Measurements from ENCODE around the gene FRMD4B.
"Not testable (repeated sequence)": the region's sequence is repeated elsewhere in the genome, so short reads cannot be mapped to it uniquely, and the experiment has no call there.

FRMD4B gene

DNA sequence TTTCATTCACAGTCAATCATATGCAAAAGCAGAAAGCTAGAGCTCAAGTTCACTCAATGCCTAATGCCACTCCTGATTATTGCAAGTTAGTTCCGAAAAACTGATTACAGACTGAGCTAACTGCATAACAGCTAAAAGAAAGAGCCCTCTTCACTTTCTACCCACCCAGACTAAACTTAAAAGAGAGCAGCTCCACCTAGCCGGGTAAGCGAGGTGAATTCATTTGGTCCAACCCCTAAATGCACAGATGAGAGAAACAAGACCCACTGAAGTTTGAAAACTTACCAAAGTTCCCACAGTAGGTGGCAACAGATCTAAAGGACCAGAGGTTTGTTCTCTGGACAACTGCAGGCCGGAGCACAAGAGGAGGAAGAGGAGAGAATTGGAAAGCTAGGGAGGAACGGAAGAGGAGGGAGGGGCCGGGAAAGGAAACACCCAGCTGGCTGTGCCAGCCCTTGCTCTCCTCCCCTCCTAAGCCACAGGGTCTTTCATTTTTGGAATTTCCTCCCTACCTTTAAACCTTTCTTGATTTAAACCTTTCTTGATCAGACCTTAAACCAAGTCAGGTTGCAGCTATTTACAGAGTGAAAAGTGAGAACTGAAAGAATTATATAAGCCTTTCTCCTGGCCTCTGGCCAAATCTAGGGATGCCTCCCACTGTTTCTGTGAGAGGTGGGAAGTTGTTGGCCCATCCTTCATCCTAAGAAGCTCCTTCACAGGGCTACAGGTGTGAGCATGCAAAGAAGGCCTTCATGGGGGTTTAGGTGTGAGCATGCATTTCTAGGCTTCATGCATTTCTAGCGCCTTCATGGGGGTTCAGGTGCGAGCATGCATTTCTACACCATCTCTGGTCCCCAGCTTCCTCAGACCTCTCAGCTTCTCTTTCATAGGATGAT lies 148.8 kb downstream of the FRMD4B start:
- TF ChIP-seq, protein P1, sequence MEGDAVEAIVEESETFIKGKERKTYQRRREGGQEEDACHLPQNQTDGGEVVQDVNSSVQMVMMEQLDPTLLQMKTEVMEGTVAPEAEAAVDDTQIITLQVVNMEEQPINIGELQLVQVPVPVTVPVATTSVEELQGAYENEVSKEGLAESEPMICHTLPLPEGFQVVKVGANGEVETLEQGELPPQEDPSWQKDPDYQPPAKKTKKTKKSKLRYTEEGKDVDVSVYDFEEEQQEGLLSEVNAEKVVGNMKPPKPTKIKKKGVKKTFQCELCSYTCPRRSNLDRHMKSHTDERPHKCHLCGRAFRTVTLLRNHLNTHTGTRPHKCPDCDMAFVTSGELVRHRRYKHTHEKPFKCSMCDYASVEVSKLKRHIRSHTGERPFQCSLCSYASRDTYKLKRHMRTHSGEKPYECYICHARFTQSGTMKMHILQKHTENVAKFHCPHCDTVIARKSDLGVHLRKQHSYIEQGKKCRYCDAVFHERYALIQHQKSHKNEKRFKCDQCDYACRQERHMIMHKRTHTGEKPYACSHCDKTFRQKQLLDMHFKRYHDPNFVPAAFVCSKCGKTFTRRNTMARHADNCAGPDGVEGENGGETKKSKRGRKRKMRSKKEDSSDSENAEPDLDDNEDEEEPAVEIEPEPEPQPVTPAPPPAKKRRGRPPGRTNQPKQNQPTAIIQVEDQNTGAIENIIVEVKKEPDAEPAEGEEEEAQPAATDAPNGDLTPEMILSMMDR (IDR thresholded peaks at IDR 0.05; ENCODE audit: insufficient read depth, missing control alignments): no peak
- DNase-seq (ENCODE audit: insufficient read length, low spot score) (no peak), FAIRE-seq (no peak)

DNA sequence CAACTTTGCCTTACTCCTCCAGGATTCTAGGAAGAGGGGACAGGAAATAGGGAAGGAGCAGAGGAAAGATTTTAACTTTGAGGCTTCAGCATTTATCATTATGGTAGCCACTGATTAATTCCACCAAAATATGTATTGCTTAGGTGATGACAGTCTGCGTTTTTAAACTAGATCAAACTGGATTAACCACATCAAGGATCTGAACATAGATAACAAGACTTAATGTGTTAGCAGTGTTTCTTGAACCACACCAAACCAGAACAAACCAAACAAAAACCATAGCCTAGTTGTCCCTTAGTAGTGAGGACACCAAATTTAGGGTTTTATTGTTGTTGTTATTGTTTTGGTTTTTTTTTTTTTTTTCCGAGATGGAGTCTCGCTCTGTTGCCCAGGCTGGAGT lies 150.0 kb downstream of the FRMD4B start:
- TF ChIP-seq, protein P1 (IDR thresholded peaks at IDR 0.05; ENCODE audit: insufficient read depth, missing control alignments): no peak
- DNase-seq (ENCODE audit: insufficient read length, low spot score): no peak
- FAIRE-seq: no peak

DNA sequence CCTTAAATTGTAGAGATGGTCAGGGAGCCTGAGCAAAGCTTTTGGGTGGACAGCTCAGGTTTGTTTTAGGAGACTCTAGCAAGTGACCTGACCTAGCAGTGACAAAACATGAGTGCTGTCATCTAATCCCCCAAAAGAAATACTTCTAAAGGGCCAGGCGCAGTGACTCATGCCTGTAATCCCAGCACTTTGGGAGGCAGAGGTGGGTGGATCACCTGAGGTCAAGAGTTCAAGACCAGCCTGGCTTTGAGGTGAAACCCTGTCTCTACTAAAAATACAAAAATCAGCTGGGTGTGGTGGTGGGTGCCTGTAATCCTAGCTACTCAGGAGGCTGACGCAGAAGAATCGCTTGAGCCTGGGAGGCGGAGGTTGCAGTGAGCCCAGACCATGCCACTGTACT lies 150.7 kb downstream of the FRMD4B start:
- not testable (repeated sequence) for DNase-seq (ENCODE audit: insufficient read length, low spot score); FAIRE-seq

DNA sequence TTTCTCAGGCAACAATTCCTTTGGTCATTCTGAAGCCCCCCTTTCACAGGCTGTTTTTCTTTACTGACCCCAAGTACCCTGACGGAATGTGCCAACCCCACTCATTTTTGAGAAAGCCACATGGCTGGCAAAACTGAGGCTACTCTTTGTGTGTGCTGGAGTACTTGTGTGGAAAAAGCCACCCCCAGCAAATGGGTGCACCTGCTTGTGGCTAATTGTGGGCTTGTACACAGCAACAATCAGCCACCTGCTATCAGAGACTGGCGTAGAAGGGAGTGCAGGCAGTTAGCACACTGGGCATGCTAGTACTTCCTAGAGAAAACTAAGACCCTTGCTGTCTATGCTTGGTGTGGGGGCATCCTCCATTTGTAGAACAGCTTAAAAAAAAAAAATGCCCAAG lies 153.4 kb downstream of the FRMD4B start:
- DNase-seq (ENCODE audit: insufficient read length, low spot score): no peak
- FAIRE-seq: no peak
- TF ChIP-seq, protein P1 (IDR thresholded peaks at IDR 0.05; ENCODE audit: insufficient read depth, missing control alignments): no peak

DNA sequence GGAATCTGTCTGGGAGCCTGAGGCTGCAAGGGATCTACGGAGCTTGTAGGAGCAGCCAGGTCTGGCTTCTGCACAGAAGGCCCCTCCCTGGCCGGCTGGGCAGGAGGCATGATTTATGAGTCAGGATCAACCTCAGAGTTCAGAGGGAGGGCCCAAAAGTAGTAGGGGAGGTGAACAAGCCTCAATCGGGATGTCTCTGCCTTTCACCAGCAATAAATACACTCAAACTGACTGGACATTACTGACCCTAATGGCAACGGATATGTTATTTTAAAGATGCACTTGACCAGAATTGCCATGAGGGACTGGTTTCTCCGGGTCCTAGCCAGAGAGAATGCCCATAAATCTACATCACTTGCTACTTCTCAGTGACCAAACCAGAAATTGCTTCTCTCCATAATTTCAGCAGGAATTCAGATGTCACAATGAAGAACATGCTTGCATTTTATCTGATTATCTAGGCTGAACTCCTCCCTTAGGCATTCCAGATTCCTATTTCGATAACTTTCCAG lies 153.9 kb downstream of the FRMD4B start:
- FAIRE-seq (no peak), DNase-seq (ENCODE audit: insufficient read length, low spot score) (no peak)
- TF ChIP-seq, protein P1 (IDR thresholded peaks at IDR 0.05; ENCODE audit: insufficient read depth, missing control alignments): no peak

DNA sequence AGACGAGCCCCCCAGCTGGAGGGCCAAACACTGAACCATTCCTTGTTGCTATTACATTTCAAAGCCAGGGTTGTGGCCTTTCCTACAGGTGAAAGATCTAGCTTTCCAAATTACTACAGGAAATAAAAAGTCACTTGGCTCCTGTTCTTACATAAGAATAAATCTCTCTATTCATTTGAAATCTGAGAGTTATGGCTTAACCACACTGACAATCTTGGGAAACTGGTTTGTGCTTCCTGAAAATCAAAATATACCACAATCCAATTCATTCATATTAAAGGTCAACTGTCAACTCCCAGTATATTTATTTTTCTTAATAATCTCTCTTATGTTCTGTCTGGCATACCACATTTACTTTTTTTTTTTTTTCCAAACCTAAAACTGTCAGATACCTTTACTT lies 159.8 kb downstream of the FRMD4B start:
- FAIRE-seq: no peak
- TF ChIP-seq, protein P1 (IDR thresholded peaks at IDR 0.05; ENCODE audit: insufficient read depth, missing control alignments): no peak
- no peak for DNase-seq (ENCODE audit: insufficient read length, low spot score)

DNA sequence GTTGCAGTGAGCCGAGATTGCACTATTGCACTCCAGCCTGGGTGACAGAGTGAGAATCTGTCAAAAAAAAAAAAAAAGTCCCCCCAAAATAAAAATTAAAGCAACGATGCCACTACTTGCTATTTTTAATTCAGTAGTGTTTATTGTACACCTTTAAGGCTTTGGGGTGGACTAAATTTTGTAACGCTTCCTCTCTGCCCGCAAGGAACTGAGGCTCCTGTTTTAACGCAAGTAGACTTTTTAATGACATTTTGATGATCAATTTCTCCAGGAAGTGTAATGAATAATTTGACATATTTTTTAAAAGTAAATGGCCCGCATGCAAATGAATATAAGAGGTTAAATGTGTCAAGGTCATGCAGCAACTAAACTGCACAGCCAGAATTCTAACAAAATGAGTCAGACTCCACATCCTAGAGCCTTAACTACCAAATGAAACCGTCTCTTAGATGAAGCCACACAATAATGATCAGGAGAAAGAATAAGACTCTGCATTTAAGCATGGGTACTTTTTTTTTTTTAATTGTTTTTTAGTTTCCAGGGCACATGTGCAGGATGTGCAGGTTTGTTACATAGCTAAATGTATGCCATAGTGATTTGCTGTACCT lies 166.7 kb downstream of the FRMD4B start:
- FAIRE-seq: no peak
- DNase-seq (ENCODE audit: insufficient read length, low spot score): no peak
- TF ChIP-seq, protein P1 (IDR thresholded peaks at IDR 0.05; ENCODE audit: insufficient read depth, missing control alignments): no peak

Measured in D721Med (cell line).